Neural crest cell (in vitro differentiated cells): ENCODE results near the gene EIF4E3. TPM values are rescaled to one million over a fixed set of nuclear protein-coding genes. Genes with fewer than 3 reads are reported as not detected.
A peak's percentile ranks its signal among the peaks of the same experiment; 100 is the strongest.

ENCODE experiments used
- DNase-seq: peaks from one replicate; pipeline ENCODE4 v3.0.0; 2021; ENCODE audit warnings: low read depth, mixed read lengths, low spot score
- H3K27ac Mint-ChIP-seq: one replicate; pipeline ENCODE4 v1.8.0; 2021; ENCODE audit warnings: mild to moderate bottlenecking, mixed read lengths; ENCODE audit not compliant: unreplicated experiment
- H3K27me3 Mint-ChIP-seq: 2 replicates; pipeline ENCODE4 v1.8.0; 2021; ENCODE audit warnings: low read depth, mild to moderate bottlenecking, mixed read lengths
- H3K36me3 Mint-ChIP-seq: 2 replicates; pipeline ENCODE4 v1.8.0; 2021; ENCODE audit warnings: low read depth, mild to moderate bottlenecking, mixed read lengths
- H3K4me1 Mint-ChIP-seq: 2 replicates; pipeline ENCODE4 v1.8.0; 2021; ENCODE audit warnings: mixed read lengths
- H3K4me3 Mint-ChIP-seq: one replicate; pipeline ENCODE4 v1.8.0; 2021; ENCODE audit warnings: mild to moderate bottlenecking, mixed read lengths
- H3K9me3 Mint-ChIP-seq: 2 replicates; pipeline ENCODE4 v1.8.0; 2021; ENCODE audit warnings: mixed read lengths
- total RNA-seq: library from RNA; stranded (reverse); gene quantifications from 2 replicates; pipeline ENCODE4 v1.2.1, GENCODE V29; 2021
- TF ChIP-seq, protein P1 (sequence below): fragments of 200-600 bp; sonication (generic); conservative IDR thresholded peaks from 2 replicates; pipeline ENCODE4 v1.5.0; 2021; ENCODE audit warnings: antibody characterized with exemption, mild to moderate bottlenecking

EIF4E3 gene
- total RNA-seq, 1 donor from 2014 or later, result 8.9 TPM

DNA sequence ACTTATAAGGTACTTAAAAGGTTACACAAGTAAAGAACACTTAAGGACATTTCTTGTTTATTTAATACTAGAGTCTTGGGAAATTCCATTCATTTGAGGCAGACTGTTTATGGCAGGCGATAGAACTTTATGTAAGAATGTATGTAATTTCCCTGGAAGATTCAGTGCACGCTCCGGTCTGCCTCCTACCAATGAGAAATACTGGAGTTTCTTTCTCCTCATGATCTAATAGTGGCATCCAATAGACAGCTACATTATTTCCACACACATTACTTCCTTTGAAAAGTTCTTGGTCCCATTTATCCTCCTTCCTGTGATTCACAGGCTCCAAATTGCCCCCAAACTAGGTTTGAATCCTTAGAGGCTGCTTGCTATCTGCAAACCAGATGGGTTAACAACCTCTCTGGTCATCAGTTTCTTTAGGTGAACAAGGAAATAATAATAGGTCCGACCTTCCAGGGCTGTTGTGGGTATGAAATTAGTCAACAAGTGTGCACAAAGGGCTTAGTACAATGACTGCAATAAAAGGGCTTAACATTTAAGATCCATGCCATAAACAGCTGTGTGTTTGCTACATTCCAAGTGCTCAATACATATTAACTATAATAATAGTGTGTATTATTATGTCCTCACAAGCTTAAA, 30.7 kb downstream of the EIF4E3 start:
- Mint-ChIP-seq H3K4me1 (peaks cover 38% of the 10 kb centered on the region), H3K9me3 (peaks cover 5% of the 10 kb centered on the region), H3K36me3 (peaks cover 7% of the 10 kb centered on the region), H3K27me3 (no peaks in the 10 kb centered on the region), H3K27ac (no peak overlapping the region), H3K4me3 (no peak overlapping the region)
- DNase-seq, result no peak
- TF ChIP-seq, protein P1, sequence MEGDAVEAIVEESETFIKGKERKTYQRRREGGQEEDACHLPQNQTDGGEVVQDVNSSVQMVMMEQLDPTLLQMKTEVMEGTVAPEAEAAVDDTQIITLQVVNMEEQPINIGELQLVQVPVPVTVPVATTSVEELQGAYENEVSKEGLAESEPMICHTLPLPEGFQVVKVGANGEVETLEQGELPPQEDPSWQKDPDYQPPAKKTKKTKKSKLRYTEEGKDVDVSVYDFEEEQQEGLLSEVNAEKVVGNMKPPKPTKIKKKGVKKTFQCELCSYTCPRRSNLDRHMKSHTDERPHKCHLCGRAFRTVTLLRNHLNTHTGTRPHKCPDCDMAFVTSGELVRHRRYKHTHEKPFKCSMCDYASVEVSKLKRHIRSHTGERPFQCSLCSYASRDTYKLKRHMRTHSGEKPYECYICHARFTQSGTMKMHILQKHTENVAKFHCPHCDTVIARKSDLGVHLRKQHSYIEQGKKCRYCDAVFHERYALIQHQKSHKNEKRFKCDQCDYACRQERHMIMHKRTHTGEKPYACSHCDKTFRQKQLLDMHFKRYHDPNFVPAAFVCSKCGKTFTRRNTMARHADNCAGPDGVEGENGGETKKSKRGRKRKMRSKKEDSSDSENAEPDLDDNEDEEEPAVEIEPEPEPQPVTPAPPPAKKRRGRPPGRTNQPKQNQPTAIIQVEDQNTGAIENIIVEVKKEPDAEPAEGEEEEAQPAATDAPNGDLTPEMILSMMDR, result no peak

DNA sequence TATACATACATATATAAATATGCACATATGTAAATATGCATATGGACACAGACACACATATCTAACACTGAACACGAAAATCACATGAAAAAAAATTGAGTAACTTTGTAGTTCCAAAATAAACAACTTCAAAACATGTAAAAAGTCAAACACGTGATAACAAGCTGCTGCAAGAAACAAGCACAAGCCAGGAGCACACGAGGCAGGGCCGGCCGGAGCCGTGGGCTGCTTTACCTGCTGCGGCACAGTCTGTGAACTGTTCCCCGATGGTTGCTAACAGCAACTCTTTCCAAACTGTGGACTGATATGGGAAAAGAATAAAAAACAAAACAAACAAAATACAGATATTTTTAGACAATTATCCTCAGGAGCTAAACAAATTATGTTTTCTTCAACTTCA, 31.6 kb downstream of the EIF4E3 start:
- no peak for DNase-seq
- H3K36me3 Mint-ChIP-seq, result peaks cover 7% of the 10 kb centered on the region
- peak overlapping the region; percentile 64 for H3K27ac Mint-ChIP-seq
- TF ChIP-seq, protein P1, result no peak
- no peak overlapping the region for H3K4me3 Mint-ChIP-seq
- H3K4me1 Mint-ChIP-seq, result peaks cover 43% of the 10 kb centered on the region
- peaks cover 5% of the 10 kb centered on the region for H3K9me3 Mint-ChIP-seq
- H3K27me3 Mint-ChIP-seq, result no peaks in the 10 kb centered on the region

DNA sequence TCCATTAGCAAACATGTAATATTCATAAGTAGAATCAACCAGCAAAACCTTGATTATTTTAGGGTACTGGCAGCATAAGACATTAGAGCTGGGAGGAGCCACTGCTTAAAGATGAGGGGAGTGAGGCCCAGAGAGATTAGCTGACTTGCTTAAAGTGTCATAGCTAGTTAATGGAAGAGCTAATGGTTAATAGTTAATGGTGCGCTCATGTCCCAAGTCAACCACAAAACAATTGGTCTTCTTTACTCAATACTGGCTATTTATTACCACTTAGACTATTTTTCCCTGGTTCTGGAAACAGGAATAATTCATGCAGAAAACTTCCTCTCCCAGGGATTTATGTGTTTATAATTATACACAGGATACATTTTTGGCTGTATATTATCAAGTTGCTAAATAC, 33.1 kb downstream of the EIF4E3 start:
- no peaks in the 10 kb centered on the region for H3K27me3 Mint-ChIP-seq
- peaks cover 43% of the 10 kb centered on the region for H3K4me1 Mint-ChIP-seq

DNA sequence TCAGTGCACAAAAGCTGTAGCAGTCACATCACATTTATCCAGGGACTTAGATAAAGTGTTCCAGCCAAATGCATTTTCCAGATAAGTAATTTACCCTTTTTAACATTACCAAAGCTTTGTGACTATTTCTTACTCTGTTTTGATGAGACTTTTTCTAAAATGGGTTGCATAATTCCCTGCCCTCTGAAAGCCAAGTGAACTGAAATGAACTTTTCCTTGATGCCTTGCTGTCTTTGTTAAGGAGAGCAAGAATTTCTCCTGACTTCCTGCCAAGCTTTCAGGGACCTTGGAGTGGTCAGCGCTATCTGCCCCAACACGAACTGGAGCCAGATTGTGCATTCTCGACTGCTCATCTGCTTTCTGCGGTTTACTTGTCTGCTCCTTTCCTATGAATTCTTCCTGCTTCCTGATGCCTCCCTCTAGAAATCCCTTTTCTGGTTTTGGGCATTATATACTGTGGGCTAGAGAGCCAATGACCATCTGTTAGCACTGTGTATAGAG, 34.8 kb downstream of the EIF4E3 start:
- DNase-seq, result no peak
- H3K27me3 Mint-ChIP-seq, result no peaks in the 10 kb centered on the region
- TF ChIP-seq, protein P1, result no peak
- H3K27ac Mint-ChIP-seq, result no peak overlapping the region
- H3K36me3 Mint-ChIP-seq, result peaks cover 2% of the 10 kb centered on the region
- H3K4me1 Mint-ChIP-seq, result peaks cover 37% of the 10 kb centered on the region
- no peak overlapping the region for H3K4me3 Mint-ChIP-seq
- H3K9me3 Mint-ChIP-seq, result peaks cover 2% of the 10 kb centered on the region

More for the DNA sequence above, 33.1 kb downstream of the EIF4E3 start:
- TF ChIP-seq, protein P1, result no peak
- no peaks in the 10 kb centered on the region for H3K36me3 Mint-ChIP-seq
- no peaks in the 10 kb centered on the region for H3K9me3 Mint-ChIP-seq
- no peak overlapping the region for H3K27ac Mint-ChIP-seq
- DNase-seq, result no peak
- H3K4me3 Mint-ChIP-seq, result no peak overlapping the region

DNA sequence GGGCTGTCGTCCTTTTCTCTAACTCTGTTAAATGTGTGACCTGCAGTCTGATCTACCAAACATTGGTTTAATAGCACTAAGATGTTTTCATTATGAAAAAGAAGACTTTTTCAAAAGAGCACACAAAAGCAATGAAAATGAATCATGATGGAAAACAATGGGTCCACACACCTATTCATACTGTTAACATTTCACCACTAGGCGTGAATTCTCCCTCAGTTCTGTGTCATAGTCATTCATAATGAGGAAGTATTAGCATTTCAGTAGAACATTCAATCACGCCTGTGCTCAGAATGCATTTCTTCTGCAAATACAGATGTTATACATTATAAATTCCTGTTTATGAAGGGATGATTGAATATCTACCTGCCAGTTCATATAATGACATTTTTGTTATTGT, 35.9 kb downstream of the EIF4E3 start:
- DNase-seq, result no peak
- Mint-ChIP-seq H3K4me3 (no peak overlapping the region), H3K9me3 (peaks cover 2% of the 10 kb centered on the region), H3K27me3 (no peaks in the 10 kb centered on the region), H3K36me3 (peaks cover 2% of the 10 kb centered on the region), H3K27ac (no peak overlapping the region), H3K4me1 (peaks cover 30% of the 10 kb centered on the region)
- TF ChIP-seq, protein P1, result peak; percentile 39
